HAP-1 (cell line): ENCODE data around the gene CCDC27.

ENCODE experiments used
- DNase-seq, 2 experiments: peaks; one replicate each; pipeline ENCODE4 v3.0.0-alpha.2; 2016 to 2020; ENCODE audit warnings: low spot score in 2 of 2
- H3K27me3 ChIP-seq: fragments of 250-450 bp; sonication (Bioruptor Pico); 2 replicates; pipeline ENCODE4 v1.5.1; 2020; ENCODE audit warnings: low read depth, mild to moderate bottlenecking, moderate library complexity
- H3K36me3 ChIP-seq: fragments of 250-450 bp; sonication (Bioruptor Pico); replicated peaks from 2 replicates; pipeline ENCODE4 v1.5.1; 2020; ENCODE audit warnings: mild to moderate bottlenecking
- H3K4me1 ChIP-seq: fragments of 250-450 bp; sonication (Bioruptor Pico); 2 replicates; pipeline ENCODE4 v1.5.1; 2020; ENCODE audit warnings: mild to moderate bottlenecking
- H3K4me3 ChIP-seq: fragments of 250-450 bp; sonication (Bioruptor Pico); 2 replicates; pipeline ENCODE4 v1.5.1; 2020; ENCODE audit warnings: mild to moderate bottlenecking, moderate library complexity
- H3K9me3 ChIP-seq: fragments of 250-450 bp; sonication (Bioruptor Pico); 2 replicates; pipeline ENCODE4 v1.5.1; 2020; ENCODE audit warnings: mild to moderate bottlenecking, moderate library complexity
- in situ Hi-C: fragments of 300-500 bp; cut with MboI; formaldehyde crosslinking; loops from 3 replicates; pipeline ENCODE4 v1.14.3; 2020; ENCODE audit warnings: low sequenced_read_pairs, inconsistent platforms, mixed read lengths

The CCDC27 gene

GRCh38 chr1:3820316-3820715 lies 68.1 kb downstream of the CCDC27 start:
- Histone ChIP-seq H3K36me3 (peaks cover 4% of the 10 kb centered on the region), H3K4me3 (no peak overlapping the region), H3K27me3 (no peaks in the 10 kb centered on the region), H3K4me1 (no peaks in the 10 kb centered on the region), H3K9me3 (no peaks in the 10 kb centered on the region)
- in situ Hi-C loops, result no loop called here
- no peak for DNase-seq

DNA sequence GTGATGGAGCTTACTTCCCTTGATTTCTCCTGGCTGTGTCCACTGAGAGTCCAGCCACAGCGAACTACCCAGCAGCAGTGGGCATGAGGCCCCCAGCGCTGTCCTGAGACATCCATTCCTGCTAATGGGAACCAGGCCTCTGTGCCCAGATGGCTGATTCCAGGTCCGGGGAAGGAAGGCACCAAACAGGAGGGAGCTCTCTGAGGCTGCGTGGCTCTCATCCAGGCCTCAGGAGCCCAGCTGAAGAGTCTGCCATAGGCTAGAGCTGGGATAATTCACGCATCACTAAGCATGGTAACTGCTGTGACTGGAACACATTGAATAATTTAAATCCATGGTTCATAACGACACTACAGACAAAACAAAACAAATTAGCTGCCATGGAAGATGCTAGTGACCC lies 68.8 kb downstream of the CCDC27 start:
- in situ Hi-C loops, result no loop called here
- Histone ChIP-seq H3K4me1 (no peaks in the 10 kb centered on the region), H3K9me3 (no peaks in the 10 kb centered on the region), H3K4me3 (no peak overlapping the region), H3K27me3 (no peaks in the 10 kb centered on the region), H3K36me3 (peaks cover 4% of the 10 kb centered on the region)
- no peak for DNase-seq
